NAMALWA (cell line): ENCODE results near the gene SYTL1.
A peak's percentile ranks its signal among the peaks of the same experiment; 100 is the strongest.
"Not testable (repeated sequence)": the region's sequence is repeated elsewhere in the genome, so short reads cannot be mapped to it uniquely, and the experiment has no call there.

Experiments used
- DNase-seq: peaks from one replicate; pipeline ENCODE4 v3.0.0-alpha.2; 2015; ENCODE audit warnings: low spot score

The SYTL1 gene

GRCh38 chr1:27384797-27385196, 43.0 kb downstream of the SYTL1 start:
- not testable (repeated sequence) for DNase-seq

DNA sequence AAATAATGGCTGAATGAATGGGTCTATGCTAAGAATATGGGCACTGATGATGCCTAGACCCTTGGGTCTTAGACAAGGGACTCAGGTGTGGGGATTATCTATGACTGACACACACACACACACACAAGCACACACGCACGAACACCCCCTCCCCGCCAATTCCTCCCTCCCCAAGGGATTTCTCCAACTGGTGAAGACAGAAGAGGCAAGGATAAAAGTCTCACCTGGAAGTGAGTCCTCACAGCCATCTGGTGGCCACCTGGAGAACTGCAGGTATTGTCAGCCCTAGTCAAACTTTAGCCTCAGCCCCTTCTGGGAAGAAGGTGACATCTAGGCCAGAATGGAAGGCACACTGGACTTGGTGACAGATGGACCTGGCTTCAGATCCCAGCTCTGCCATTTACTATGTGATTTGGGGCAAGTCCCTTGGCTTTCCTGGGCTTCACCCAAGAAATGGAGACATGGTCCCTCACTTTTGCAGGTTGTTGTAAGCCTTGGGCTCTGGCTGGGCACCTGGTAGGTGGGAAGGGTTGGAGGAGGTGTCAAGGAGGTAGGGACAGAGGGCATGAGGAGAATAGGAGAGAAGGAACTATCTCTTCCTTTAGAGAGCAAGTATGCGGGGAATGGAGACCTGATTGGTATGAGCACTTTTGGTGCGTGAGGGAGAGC, 46.6 kb downstream of the SYTL1 start:
- peak; percentile 76 for DNase-seq

GRCh38 chr1:27391511-27392095, 49.8 kb downstream of the SYTL1 start:
- DNase-seq: peak; percentile 44

DNA sequence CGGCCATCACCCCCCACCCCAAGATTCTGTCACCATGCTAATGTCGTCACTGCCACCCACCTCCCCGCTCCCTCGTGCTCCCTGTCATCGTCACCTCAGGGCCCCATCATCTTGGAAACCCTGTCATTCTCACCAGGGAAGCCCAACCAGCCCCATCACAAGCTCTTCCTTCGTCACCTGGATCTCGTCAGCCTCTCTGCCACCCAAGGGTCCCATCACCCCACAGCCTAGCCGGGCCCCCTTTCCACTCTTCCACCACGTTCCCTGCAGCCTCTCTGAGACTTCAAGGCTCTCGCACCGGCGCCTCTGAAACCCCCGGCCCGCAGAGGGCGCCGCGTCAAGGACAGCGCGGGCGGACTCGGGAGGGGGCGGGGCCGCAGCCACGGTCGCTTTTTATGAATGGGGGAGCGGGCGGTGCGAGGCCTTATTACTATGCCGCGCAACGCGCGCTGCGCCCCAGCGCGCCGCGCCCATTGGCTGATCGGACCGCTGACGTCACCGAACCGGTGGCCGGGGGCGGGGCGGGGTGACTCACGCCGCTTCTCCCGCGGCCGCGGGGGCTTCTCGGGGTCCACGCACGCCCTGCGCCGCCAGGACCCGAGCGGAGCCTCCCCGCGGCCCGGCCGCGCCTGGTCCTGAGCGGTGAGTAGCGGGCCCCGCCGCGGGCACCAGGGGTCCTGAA, 50.4 kb downstream of the SYTL1 start, which contains the start of gene GPR3:
Gene GPR3, plus strand, starts transcription at position 527 of the 682 bp plus-strand sequence. CDS start 1,177 bp downstream, outside the sequence.
- DNase-seq: peak; percentile 94

- DNase-seq: no peak
These were observed 51.2 kb downstream of the SYTL1 start for GRCh38 chr1:27392778-27393635.

GRCh38 chr1:27393641-27394281, 51.9 kb downstream of the SYTL1 start:
- no peak for DNase-seq

DNA sequence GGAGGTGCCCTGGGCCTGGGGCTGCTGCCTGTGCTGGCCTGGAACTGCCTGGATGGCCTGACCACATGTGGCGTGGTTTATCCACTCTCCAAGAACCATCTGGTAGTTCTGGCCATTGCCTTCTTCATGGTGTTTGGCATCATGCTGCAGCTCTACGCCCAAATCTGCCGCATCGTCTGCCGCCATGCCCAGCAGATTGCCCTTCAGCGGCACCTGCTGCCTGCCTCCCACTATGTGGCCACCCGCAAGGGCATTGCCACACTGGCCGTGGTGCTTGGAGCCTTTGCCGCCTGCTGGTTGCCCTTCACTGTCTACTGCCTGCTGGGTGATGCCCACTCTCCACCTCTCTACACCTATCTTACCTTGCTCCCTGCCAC, 52.4 kb downstream of the SYTL1 start:
- DNase-seq: no peak

DNA sequence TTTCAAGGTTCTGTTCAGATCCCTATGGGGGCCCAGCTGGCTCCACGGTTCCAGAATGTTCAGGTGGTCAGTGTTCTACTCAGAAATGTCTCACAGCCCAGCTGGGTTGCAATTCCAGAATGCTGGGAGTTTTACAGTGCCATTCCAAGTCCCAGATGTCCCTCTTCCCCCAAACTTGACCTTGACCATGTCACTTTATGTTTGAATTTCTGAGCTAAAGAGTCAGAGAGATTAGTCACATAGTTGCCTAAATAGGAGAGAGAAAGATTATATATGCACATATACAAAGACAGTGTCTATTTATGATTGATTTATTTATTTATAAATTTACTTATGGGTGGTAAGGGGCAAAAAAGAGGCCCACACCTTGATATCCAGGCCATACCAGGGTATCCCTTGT, 53.1 kb downstream of the SYTL1 start:
- no peak for DNase-seq

DNA sequence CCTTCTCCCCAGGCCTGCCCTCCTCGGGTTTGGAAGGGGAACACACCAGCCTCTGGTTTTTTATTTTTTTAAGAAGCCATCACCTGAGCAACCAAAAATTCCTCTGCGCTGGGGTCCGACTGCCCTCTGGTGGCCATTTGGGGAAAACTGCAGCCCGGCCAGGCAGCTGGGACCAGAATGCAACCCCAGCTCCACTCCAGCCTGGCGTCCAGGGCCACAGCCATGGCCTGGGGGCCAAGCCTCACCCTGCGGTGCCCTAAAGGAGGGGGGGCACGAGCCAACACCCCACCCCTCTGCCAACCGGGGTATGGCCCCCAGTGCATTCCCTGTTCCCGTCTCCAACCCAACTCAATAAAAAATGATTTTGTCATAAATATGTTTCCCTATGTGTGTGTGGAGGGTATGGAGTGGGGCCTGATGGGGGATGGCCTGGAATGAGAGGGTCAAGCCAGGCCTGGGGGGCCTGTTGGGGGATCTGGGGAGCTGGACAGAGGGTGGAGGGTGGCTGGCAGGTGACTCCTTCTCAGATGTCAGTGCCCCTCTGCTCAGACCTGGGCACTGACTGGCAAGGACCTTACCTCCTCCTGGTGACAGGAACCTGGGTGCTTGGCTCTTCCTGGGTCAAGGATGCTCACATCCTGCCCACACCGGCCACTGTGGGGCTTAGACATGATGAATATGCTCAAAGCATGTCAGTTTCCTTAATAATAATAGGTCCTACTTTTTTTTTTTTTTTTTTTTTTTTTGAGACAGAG, 53.8 kb downstream of the SYTL1 start:
- DNase-seq: peak; percentile 91

GRCh38 chr1:27397110-27397509, 55.3 kb downstream of the SYTL1 start:
- DNase-seq: no peak

DNA sequence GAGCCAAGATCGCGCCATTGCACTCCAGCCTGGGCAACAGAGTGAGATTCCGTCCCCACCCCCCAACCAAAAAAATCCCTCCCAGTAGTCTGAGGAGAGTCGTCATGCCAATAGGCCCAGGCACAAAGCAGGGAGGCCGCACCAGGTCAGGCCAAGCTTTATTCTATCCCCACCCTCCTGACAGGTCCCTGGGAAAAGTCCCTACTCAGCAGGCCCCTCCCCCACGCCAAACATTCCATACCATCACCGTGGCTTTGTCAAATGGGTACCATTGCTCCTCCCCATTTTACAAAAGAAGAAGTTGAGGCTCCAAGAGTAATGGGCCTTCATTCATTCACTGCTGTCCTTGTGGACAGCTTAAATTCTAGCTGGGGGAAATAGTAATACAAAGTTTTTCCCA, 55.9 kb downstream of the SYTL1 start:
- DNase-seq: no peak

DNA sequence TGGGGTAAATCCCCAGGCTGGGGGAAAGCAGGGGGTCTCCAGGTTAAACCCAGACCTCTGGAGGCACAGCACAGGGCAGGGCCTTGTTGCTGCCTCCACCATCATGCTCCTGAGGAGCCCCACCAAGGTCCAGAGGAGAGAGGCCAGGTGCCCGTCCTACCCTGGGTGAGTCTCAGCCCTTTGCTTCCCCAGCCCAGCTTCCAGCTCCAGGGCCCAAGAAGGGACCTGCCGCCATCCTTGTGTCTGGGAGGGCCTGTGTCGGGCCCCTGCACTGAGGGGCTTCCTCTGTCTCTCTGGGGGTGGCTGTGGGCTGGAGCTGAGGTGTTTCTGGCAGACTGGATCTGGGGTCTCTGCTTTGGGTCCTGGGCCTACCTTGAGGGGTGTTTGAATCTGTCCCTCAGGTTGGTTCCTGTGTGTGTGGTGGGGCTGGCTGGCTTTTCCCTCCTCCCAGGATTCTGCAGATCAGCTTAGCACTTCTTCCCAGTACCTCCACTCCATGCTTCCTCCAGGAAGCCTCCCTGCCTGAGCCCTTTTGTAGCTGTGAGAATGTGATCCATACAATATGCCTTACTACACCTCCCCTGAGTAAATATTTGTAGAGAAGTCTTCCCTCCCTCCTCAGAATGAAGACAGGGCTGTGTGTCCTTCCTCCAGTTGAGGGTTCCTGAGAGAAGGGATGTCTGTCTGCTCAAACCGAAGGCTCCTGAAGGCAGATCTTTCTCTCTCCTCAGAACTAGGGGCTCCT, 56.8 kb downstream of the SYTL1 start:
- no peak for DNase-seq

DNA sequence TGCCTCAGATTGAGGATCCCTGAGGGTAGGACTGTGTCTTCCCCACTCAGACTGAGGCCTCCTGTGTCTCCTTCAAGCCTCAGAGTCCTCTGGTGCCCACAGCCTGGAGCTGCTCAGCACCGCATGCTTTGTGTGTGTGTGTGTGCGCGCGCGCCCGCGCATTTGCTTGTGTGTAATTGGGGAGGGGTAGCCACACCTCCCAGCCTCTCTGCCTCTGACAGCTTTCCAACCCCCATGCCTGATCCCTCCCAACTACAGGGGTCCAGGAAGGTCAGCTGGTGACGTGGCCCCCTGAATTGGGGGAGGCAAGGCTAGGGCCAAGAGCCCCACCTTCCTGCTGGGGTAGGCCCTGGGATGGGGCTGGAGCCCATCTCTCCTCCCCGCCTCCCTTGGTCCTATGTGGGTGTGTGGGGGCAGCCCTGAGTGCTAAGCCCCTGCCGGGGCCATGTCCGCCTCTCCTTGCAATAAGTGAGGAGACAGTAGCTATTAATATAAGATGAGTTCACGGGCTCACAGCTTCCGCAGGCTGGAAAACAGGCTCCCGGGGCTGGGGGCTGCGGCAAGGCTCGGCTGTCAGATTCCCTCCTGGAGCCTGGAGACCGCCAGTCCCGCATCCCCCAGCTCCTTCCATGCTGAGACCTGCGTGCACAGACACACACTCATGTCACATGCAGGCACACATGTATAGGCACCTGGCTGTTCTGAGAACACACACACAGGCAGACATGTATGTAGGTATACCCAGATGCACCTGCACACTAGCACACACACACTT, 57.6 kb downstream of the SYTL1 start:
- no peak for DNase-seq

- DNase-seq: no peak
These were observed 58.5 kb downstream of the SYTL1 start for GRCh38 chr1:27400082-27400962.

DNA sequence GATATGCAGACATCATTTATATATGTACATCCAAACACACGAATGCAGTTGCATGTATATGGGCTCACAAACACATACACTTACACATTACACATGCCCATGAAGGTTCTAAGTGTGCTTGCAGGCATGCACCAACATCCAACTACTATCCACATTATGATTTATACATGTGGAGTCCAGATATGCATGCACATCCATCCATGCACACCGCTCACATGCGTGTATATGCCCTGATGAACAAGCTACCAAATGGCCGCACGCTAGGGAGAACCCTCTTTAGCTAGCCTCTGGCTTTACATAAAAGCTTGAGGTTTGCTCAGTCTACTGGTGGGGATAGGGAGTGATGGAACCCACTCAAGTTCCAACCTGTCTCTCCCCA, 59.1 kb downstream of the SYTL1 start:
- DNase-seq: no peak

- no peak for DNase-seq
These were observed 60.5 kb downstream of the SYTL1 start for GRCh38 chr1:27402349-27402754.

- peak; percentile 84 for DNase-seq
These were observed 61.4 kb downstream of the SYTL1 start for GRCh38 chr1:27403065-27403726.
